Mucosa of gallbladder (tissue), 1 donor: Measurements from ENCODE around the gene ERBB2. TPM values are rescaled to one million over a fixed set of nuclear protein-coding genes. Genes with fewer than 3 reads are reported as not detected.
"Not testable (repeated sequence)": the region's sequence is repeated elsewhere in the genome, so short reads cannot be mapped to it uniquely, and the experiment has no call there.

Source experiments
- DNase-seq: peaks from one replicate; pipeline ENCODE4 v3.0.0-alpha.2; 2020; ENCODE audit warnings: low spot score
- total RNA-seq: library from RNA; stranded (reverse); gene quantifications from one replicate; pipeline ENCODE4 v1.2.1, GENCODE V29; 2021
- donor health status: DM: no; HTN: no; CAD: no.

Gene ERBB2
- total RNA-seq, 1 donor from 2014 or later: 202 TPM

DNA sequence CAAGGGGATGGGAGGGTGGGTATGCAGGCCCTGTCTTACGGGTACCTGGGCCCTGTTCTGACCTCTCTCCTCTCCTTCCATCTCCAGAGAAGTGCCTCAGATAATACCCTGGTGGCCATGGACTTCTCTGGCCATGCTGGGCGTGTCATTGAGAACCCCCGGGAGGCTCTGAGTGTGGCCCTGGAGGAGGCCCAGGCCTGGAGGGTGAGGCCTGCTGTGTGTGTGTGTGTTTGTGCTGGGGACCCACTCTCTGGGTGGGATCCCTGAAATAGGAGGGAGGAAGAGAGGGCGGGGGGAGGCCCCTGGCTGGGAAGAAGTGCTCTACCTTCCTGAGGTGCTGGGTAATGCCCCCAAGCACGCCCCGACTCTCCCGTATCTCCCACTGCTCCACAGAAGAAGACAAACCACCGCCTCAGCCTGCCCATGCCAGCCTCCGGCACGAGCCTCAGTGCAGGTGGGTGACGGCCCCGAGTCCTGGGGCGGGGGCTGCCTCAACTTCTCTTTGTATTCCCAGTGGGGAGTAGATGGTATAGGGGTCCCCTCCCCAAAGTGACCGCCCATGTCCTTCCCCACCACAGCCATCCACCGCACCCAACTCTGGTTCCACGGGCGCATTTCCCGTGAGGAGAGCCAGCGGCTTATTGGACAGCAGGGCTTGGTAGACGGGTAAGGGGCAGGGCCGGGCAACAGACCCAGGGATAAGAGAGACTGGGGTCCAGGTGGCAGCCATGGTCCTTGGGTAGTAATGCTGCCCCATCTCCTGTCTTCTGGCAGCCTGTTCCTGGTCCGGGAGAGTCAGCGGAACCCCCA, 45.7 kb downstream of the ERBB2 start:
- DNase-seq: no peak

DNA sequence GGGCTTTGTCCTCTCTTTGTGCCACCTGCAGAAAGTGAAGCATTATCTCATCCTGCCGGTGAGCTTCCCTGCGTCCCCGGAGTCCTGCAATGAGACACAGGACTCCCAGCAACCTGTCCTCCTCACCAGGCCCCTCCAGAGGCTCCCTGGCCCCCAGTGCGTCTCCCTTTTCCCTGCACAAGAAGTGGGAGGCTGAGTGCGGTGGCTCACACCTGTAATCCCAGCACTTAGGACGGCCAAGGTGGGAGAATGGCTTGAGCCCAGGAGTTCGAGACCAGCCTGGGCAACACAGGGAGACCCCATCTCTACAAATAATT, 46.2 kb downstream of the ERBB2 start:
- DNase-seq: no peak

DNA sequence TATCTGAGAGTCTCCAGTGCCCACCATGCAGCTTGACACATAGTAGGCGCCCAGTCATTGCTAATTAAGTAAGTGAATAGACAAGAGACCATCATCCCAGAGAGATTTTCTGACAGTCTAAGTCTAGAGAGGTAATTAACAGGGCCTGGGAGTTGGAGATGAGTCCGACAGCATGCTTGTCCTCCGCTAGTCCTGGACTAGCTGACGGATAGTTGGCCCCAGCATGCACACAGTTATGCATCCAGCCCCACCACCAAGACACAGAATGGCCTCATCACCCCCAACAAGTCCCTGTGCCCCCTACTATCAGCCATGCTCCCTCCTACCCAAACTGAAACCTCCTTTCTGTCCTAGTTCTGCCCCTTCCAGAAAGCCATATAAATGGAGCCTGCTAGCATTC, 47.9 kb downstream of the ERBB2 start:
- no peak for DNase-seq

DNA sequence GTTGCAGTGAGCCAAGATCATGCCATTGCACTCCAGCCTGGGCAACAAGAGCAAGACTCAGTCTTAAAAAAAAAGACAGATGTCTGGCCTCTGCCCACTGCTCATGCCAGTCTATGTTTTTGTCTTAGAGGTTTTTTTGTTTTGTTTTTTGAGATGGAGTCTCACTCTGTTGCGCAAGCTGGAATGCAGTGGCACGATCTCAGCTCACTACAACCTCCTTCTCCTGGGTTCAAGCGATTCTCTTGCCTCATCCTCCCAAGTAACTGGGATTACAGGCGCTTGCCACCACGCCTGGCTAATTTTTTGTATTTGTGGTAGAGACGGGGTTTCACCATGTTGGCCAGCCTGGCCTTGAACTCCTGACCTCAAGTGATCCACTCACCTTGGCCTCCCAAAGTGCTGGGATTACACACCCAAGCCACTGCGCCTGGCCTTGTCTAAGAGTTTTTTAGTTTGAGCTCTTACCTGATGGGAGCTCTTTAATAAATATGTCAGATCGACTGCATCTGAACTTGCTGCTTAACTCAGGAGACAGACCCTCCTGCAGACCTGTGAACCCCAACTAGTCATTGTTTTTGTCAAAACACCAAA, 48.7 kb downstream of the ERBB2 start:
- not testable (repeated sequence) for DNase-seq

DNA sequence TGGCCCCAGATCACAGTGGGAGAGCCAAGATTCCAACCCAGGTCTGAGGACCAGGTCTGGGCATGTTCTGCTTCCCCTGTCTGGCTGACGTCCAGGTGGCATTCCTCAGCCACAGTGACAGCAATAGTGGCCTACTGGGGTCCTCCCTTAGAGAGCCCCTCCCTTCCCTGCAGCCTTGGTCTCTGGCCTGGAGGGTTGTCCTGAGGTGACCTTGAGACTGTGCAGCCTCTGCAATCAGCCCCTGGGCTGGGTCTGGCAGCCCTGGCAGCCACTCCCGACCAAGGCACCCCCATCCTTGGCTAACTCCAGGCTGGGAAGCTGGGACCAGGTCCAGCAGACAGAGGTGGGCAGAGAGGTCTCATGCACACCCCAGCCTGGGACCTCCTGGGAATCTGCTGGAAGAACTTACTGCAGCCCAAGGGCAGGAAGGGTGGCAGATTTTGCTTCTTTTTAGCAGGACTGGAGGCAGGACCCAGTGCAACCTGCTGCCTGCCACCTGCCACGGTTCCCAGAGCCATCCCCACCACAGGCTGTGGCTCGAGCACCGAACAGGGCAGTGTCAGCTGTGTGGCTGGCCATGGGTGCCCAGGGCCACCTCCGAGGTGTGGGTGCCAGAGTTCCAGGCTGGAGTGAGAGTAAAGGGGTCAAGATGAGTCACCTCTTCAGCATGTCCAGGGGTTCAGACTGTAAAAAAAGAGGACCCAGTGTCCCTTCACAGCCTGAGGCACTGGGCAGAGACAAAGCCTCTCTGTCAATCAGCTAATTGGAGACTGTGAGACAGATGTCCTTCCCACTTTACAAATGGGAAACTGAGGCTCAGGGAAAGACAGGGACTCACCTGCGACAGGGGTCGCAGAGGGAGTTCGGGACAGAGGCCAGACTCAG, 50.5 kb downstream of the ERBB2 start:
- DNase-seq: no peak

DNA sequence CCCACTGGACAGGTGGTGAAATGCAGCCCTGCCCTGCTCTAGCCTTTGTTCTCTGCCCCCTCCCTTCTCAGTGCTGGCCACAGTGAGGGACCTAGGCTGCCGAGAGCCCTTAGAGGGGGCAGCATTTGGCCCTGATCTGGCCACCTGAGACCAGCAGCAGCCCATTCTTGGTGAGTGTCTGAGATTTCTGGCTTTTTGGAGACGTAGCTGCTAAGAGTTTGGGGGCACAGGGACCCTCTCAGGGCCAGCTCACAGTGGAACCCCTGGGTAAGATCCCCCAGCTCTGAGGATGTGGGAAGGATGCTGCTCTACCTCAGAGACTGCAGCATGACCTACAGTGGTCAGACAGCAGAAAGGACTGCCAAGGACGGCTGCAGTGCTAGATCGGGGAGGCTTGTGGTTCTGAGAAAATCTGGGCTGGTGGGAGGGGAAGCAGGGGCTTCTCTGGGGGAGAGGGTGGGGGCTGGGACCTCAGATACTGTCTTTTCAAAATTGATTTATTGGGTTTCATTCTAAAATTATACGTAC, 51.2 kb downstream of the ERBB2 start:
- no peak for DNase-seq

DNA sequence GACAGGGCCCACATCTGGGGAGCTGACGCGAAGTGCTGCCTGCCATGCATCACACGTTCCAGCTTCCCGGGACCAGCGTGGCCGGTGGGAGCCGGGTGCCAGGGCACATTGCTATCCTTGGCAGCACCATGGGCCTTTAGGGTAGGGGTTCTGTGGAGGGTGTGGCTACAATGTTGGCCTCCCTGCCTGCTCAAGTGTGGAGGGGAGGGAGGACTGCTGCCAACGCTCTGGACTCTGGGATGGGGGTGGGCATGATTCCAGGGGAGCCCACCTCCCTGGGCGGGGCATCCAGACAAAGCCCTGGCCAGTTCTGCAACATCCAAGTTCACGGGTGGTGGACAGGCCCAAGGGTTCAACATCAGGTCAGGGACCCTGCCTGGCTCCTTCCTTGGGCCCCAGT, 51.8 kb downstream of the ERBB2 start:
- no peak for DNase-seq

DNA sequence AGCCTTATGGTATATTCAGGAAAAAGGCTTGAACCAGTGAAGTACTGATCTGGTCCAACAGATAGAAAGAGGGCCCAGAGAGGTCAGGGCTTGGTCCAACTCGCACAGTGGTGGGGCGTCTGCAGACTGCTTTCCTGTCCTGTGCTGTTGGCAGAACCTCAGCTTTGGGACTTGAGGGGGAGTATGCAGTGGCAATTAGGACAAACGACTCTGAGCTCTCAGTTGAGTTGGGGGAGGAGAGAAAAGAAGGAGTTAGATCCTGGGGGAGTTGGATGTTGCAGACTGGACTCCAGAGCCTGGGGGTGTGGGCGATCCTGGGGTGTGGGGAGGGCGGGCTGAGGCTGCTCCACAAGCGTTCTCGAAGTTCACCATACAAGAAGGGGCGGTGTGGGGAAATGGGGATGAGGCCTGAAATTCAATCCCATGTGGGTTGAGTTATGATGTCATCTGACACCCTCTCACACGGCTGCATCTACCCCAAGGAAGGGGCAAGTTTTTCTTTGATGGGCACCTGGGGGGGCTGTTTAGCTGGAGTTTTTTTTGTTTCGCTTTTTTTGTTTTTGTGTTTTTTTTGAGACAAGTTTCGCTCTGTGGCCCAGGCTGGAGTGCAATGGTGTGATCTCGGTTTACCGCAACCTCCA, 52.5 kb downstream of the ERBB2 start:
- DNase-seq: no peak

DNA sequence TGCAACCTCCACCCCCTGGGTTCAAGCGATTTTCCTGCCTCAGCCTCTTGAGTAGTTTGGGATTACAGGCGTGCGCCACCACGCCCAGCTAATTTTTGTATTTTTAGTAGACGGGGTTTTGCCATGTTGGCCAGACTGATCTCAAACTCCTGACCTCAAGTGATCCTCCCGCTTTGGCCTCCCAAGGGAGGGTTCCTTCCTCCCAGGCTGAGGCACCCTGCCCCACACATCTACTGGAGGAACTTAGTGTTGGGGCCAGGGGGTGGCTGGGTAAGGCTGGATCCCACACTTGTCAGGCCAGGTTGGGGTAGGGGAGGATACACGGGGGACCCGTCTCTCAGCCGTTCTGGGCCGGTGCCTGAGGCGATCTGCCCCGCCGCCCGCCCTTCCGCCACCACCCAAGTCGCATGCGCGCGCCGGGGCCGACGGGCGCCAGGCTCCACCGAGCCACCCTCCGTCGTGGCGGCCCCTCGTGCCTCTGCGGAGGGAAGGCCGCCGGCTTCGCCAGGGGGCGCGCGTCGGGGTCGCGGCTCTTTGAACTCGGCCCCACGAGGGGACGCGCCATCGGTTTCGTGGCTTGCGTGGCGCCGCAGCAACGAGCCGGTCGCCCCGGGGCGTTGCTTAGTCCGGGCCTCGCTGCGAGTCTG, 53.8 kb downstream of the ERBB2 start:
- no peak for DNase-seq

DNA sequence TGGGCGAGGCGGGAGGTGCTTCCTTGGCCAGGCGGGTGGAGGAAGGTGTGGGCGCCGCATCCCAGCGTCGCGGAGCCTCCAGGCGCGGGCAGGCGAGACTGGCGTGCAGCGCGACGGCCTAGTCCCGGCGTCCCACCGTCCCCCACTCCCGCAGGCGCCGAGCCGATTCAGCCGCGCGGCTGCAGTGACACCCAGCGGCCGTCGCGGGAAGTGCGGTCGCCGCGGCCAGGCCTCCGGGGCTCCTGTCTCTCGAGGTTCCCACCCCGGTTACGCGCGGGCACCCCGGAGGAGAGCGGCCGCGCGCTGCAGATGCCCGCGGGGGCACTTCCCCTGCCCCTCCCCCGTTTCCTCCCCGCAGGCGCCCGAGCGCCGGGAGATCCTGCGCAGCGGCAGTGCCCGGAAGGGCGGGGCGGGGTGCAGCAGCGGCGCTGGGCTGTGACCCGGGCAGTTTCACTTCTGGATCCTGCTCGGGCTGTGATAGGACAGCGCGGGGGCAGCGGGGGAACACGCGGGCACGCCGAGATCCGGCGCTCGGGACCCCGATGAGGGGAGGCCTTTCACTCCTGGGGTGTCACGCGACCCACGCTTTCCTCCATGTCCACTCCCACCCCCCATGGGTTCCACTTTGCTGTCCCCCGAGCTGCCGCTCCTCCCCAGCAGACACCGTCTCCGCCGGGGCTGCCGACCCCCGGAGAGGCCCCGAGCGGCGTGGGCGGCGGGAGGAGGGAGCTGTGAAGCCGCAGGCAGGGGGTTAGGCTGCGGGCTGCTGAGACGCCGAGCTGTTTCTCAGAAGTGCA, 54.5 kb downstream of the ERBB2 start:
- peak; percentile 94 for DNase-seq

DNA sequence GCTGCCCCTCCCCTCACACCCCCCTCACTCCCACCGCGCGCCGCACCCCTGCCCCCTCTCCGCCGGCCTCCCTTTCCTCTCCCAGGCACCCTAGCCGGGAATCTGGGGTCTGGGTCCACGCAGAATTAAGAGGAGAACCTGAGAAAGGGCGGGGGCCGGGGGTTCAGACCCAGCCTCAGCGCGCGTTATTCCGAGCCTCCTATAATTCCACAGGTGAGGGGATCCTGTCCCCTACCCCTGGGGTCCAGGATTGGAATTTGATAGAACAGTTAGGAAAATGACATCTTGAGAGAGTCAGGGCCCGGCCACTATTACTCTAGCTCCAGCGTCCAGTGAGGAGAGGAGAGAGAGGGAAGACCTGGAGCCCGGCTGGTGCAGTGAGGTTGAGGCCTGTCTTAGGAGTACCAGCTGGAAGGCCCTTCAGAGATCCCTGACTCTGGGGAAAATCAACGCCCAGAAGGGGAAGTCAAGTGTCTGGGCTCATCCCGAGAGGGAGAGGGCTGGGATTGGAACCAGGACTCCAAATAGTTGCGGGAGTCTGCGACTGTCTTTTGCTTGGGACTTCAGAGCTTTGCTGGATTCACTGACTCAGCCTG, 55.2 kb downstream of the ERBB2 start:
- no peak for DNase-seq

DNA sequence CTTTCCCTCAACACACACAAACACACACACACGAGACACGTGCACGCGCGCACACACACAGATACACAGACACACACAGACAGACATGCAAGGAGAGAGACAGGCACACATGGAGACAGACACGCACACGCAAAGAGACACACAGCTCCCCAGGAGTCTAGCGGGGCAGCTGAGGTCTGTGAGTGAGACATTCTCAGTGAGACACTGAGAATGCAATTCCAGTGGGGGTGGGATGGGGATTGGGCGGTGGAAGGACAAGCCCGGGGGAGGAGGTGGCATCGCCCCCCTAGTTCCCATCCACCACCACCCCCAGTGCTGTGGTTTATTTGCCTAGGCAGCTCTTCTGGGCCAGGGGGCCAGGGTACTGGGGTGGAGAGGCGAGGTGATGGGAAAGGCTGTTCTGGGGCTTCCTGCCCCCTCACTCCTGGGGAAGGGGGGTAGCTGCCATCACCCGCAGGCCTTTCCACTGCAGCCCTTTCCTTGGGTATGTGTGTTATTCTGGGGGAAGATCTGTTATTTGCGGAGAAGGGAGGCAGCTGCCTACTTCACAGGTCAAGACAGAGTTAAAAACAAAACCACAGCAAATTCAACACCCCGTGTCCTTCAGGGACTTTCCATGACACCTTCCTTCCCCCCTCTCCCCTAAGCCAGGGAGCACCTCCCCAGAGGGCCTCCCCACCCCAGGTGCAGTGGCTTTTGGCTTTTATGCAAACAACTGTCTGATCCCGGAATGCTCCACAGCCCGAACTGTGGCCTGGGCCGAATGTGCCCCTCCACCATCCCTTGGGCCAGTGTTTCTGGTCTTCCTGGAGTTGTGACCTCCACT, 55.9 kb downstream of the ERBB2 start:
- DNase-seq: no peak

DNA sequence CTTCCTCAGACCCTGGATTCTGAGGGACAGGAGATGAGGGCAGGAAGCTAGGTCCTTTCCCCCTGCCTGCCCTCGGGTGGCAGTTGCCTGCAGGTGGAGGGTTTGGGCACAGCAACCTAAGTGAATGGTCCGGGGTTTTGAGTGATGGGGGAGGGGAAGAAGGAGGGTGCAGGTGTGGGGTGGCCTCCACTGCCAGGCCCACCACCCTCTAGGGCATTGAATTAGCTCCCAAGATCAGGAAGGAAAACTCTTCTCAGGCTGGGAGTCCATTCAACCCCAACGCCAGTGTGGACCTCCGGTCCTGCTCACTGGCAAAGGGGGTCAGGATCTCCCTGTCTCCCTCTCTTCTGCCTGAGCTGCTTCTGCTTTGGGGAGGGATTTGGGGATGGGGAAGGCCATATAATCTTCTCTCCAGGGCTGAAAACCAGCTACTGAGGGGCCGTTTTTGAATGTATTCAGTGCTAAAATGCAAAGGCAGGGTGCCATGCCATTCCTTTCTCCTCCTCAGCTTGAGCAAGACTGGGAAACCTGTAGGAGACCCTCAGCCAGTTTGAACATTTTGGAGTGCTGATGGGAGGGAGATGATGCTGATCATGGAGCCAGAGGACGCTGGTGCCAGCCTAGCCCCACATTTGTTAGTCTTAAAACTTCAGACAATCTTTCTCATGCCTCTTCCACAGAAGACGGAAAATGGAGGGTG, 56.7 kb downstream of the ERBB2 start:
- no peak for DNase-seq

DNA sequence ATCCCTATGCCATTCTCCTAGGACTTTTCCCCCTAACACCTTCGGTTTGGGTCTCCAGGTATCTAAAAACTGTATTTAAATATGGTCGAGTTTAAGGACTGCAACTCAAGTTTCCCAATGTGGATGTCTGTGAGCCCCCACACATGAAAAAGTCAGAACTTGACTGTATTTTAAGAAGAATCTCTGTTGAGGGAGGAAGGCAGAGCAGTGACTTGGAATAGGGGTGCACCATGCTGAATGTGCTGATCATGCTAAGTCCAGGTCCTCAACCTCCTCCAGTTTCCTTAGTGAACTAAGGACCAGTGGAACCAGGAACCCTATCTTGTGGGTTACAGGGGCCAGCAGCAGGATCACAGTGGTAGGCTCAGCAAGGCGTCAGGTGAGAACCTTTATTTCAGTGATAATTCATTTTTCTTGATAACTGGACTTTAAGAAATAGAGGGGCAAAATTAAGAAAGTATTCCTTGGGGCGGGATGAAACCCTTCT, 57.4 kb downstream of the ERBB2 start:
- DNase-seq: no peak

DNA sequence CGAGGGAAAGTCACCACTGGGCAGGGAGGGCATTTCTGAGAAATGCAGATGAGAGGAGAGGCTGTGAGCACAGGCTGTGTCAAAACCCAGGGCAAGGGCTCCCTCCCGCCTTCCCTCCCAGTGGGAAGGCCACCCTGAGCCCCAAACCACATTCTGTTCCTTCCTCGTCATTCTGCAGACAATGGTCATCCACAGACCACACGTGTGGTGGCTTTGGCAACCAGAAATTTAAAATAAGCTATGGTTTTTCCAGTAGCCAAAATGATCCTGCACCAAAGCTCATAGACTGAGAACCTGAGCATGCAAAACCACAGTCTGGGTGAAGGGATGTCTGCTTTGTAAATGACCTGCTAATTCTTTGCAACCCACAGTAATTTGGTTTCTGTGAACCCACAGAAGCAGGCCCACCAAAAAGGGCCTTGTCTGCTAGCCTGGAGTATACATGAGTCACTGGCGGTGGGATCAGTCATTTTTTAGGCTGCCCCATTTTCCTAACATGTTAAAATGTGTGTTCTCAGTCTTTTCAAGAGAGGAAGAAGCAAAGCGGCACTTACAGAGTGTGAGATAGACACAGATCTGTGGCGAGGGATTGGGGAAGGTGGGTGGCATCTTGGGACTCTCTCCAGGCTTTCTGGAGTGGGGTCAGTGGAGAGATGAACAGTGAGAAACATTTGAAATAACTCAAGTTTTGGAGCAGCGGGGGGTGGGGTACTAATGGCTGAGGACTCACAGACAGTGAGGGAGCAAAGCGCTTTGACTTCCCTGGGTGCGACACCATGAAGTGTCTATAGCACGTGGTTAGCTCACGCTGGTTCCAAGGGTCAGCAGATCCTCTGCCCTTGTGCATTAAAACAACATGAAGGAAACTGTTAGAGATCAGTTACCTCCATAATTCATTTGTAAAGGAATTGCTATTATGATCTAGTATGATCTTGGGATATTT, 58.3 kb downstream of the ERBB2 start:
- DNase-seq: no peak

DNA sequence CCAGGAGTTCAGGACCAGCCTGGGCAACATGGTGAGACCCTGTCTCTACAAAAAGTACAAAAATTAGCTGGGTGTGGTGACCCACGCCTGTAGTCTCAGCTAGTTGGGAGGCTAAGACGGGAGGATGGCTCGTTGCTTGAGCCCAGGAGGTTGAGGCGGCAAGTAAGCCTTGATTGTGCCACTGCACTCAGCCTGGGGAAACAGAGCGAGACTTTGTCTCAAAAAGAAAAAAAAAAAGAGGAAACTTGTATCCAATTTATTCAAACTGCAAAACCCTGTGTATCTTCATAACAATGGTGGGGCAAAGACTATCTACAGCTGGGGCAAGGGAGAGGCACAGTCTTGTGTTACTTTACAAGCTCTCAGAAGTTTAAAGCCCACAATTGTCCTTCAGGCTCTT, 59.3 kb downstream of the ERBB2 start:
- DNase-seq: no peak

DNA sequence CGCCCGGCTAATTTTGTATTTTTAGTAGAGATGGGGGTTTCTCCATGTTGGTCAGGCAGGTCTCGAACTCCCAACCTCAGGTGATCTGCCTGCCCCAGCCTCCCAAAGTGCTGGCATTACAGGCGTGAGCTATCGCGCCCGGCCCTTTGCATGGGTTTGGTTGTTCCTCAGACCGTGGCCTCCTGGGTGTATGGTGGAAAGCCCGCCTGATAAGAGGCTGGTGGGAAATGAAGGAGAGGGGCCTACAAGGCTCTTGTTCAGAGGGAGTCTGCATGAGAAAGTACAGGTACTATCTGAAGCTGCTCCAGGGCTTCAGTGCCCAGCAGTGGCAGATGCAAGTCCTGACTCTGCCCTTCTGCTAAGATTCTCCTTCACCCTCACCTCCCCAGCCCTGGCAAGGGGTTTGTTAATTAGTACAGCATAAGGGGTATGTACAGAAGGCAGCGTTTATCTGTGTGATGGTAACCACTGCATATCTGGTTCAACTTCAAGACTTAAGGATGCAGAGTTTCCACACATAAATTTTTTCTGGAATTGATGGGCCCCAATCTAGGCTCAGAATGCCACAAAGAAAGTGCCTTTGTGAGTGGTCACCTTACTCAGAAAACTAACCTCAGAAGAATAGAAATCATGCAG, 62.1 kb downstream of the ERBB2 start:
- no peak for DNase-seq
